Karpas-422 (cell line): Measurements from ENCODE around the gene HMGB4. TPM values are rescaled to one million over a fixed set of nuclear protein-coding genes. Genes with fewer than 3 reads are reported as not detected.

ENCODE experiments used
- DNase-seq: peaks from one replicate; pipeline ENCODE4 v3.0.0-alpha.2; 2015
- H2AFZ ChIP-seq: fragments of 200-600 bp; sonication (generic); 2 replicates; pipeline ENCODE4 v1.6.1; 2014; ENCODE audit warnings: antibody characterized with exemption, low read length, mixed read lengths
- H3K27ac ChIP-seq: fragments of 200-600 bp; sonication (generic); 2 replicates; pipeline ENCODE4 v1.5.1; 2014; ENCODE audit warnings: mild to moderate bottlenecking, low read length, moderate library complexity
- H3K27me3 ChIP-seq: fragments of 200-600 bp; sonication (generic); 2 replicates; pipeline ENCODE4 v1.6.1; 2014; ENCODE audit warnings: low read length, mixed read lengths
- H3K36me3 ChIP-seq: fragments of 200-600 bp; sonication (generic); 2 replicates; pipeline ENCODE4 v1.6.1; 2014; ENCODE audit warnings: low read length, mixed read lengths; ENCODE audit not compliant: insufficient read depth
- H3K4me1 ChIP-seq: fragments of 200-600 bp; sonication (generic); 2 replicates; pipeline ENCODE4 v1.6.1; 2014; ENCODE audit warnings: mild to moderate bottlenecking, low read length, mixed read lengths
- H3K4me2 ChIP-seq: fragments of 200-600 bp; sonication (generic); 2 replicates; pipeline ENCODE4 v1.6.1; 2014; ENCODE audit warnings: low read length, low read depth, mild to moderate bottlenecking; ENCODE audit not compliant: poor library complexity, severe bottlenecking
- H3K4me3 ChIP-seq: fragments of 200-600 bp; sonication (generic); 2 replicates; pipeline ENCODE4 v1.5.1; 2014; ENCODE audit warnings: mild to moderate bottlenecking, antibody characterized with exemption, low read length, mixed read lengths
- H3K79me2 ChIP-seq: fragments of 200-600 bp; sonication (generic); 2 replicates; pipeline ENCODE4 v1.6.1; 2014; ENCODE audit warnings: mild to moderate bottlenecking, low read length, mixed read lengths
- H3K9ac ChIP-seq: fragments of 200-600 bp; sonication (generic); 2 replicates; pipeline ENCODE4 v1.6.0; 2014; ENCODE audit warnings: low read length
- H3K9me2 ChIP-seq: fragments of 200-600 bp; sonication (generic), shearing (Covaris generic); replicated peaks from 2 replicates; pipeline ENCODE4 v1.6.0; 2014; ENCODE audit warnings: mild to moderate bottlenecking, low read length, moderate library complexity; ENCODE audit not compliant: insufficient read depth
- H3K9me3 ChIP-seq: fragments of 300-700, 200-600 bp; sonication (generic); 2 replicates; pipeline ENCODE4 v1.6.1; 2014; ENCODE audit warnings: low read length, mixed read lengths
- H4K20me1 ChIP-seq: fragments of 200-600 bp; sonication (generic); 2 replicates; pipeline ENCODE4 v1.6.1; 2014; ENCODE audit warnings: mild to moderate bottlenecking, antibody characterized with exemption, low read length, low read depth; ENCODE audit not compliant: insufficient read depth
- total RNA-seq: library from RNA; depleted of rRNA; stranded (reverse); fragments of >200 nt; shearing (Covaris generic); gene quantifications from 2 replicates; pipeline ENCODE4 v1.2.3, GENCODE V29; 2014; ENCODE audit warnings: low replicate concordance

Gene HMGB4
- total RNA-seq, 1 experiment from 2014 or later: not detected

DNA sequence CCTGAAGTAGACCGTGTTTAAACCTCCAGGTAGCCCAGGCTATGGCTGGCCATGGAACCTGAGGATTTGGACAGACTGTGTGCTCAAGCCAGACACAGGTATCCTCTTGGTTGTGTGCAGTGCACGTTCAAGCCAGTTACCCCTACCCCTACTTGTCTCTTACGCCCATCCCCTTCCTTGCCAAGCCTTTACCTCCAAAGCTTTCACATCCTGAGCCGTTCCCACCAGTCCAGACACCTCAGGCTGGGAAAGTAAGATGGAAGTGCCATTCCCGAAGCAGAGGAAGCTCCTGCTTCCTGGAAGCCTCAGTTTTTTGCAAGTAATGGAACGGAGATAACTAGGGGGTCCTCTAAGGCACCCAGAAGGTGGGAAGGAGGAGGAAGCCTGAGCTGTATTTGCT is 41.5 kb upstream of the HMGB4 start:
- Histone ChIP-seq H3K79me2 (no peaks in the 10 kb centered on the region), H3K36me3 (no peaks in the 10 kb centered on the region)

GRCh38 chr1:33823401-33823800 is 40.5 kb upstream of the HMGB4 start:
- Histone ChIP-seq H3K9me2 (no peaks in the 10 kb centered on the region), H2AFZ (no peak overlapping the region), H4K20me1 (no peaks in the 10 kb centered on the region), H3K4me1 (no peaks in the 10 kb centered on the region; the same call in none of the 2 replicates), H3K36me3 (no peaks in the 10 kb centered on the region), H3K27ac (no peak overlapping the region), H3K27me3 (0 out of 2 replicates have a peak, but pooled peaks cover 3% of the 10 kb centered on the region), H3K79me2 (no peaks in the 10 kb centered on the region), H3K4me2 (no peak overlapping the region), H3K9ac (no peak overlapping the region), H3K4me3 (no peak overlapping the region), H3K9me3 (no peaks in the 10 kb centered on the region)
- no peak for DNase-seq

More for the DNA sequence above, 41.5 kb upstream of the HMGB4 start:
- H3K9ac ChIP-seq: no peak overlapping the region
- DNase-seq: no peak
- H3K4me1 ChIP-seq: no peaks in the 10 kb centered on the region; the same call in none of the 2 replicates
- no peak overlapping the region for H3K4me3 ChIP-seq
- H4K20me1 ChIP-seq: no peaks in the 10 kb centered on the region
- no peak overlapping the region for H3K4me2 ChIP-seq
- no peak overlapping the region for H3K27ac ChIP-seq
- 0 out of 2 replicates have a peak, but pooled peaks cover 3% of the 10 kb centered on the region for H3K27me3 ChIP-seq
- no peaks in the 10 kb centered on the region for H3K9me3 ChIP-seq
- no peak overlapping the region for H2AFZ ChIP-seq
- H3K9me2 ChIP-seq: no peaks in the 10 kb centered on the region

DNA sequence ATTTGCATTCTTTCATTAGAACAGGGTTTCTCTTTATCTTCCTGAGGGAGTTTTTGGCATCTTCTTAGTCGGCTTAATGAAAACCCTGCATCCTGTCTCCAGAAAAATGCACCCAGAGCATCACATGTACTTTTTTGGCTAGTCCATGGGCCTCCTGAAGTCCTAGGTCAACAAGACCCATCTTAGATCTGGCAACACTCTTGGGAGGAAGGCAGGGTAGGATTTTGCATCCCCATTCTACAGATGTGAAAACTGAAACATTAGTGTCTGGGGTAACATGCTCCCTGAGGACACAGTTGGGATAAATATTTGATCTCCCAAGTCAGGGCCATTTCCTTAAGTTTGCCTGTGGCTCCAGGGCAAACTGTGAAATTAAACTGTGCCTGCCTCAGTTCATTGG is 40.0 kb upstream of the HMGB4 start:
- no peak for DNase-seq
- H3K27ac ChIP-seq: no peak overlapping the region
- no peak overlapping the region for H2AFZ ChIP-seq
- no peak overlapping the region for H3K9ac ChIP-seq
- H4K20me1 ChIP-seq: no peaks in the 10 kb centered on the region
- no peaks in the 10 kb centered on the region for H3K9me3 ChIP-seq
- H3K79me2 ChIP-seq: no peaks in the 10 kb centered on the region
- no peak overlapping the region for H3K4me2 ChIP-seq
- no peaks in the 10 kb centered on the region; the same call in none of the 2 replicates for H3K4me1 ChIP-seq
- 0 out of 2 replicates have a peak, but pooled peaks cover 3% of the 10 kb centered on the region for H3K27me3 ChIP-seq
- no peaks in the 10 kb centered on the region for H3K9me2 ChIP-seq
- H3K4me3 ChIP-seq: no peak overlapping the region
- no peaks in the 10 kb centered on the region for H3K36me3 ChIP-seq

DNA sequence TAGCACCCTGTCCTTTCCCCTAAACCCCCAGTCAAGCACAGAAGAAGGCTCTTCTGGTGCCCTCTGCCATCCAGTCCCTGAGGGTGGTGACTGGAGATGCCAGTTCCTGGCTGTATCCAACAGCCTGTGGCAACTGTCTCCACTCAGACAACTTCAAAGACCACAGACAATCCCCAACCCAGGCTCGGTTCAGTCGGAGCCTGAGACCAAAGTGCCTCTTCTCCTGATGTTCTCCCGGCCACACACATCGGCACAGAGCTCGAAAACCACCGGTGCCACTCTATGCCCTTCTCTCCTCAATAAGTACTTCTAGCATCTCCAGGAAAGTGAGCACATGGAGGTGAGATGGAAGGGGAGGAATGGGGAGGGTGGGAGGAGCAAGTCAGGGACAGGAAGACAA is 39.6 kb upstream of the HMGB4 start:
- H3K27me3 ChIP-seq: 0 out of 2 replicates have a peak, but pooled peaks cover 3% of the 10 kb centered on the region
- no peak overlapping the region for H2AFZ ChIP-seq
- H3K9me2 ChIP-seq: no peaks in the 10 kb centered on the region
- no peaks in the 10 kb centered on the region; the same call in none of the 2 replicates for H3K4me1 ChIP-seq
- H3K9ac ChIP-seq: no peak overlapping the region
- H3K27ac ChIP-seq: no peak overlapping the region
- H3K4me3 ChIP-seq: no peak overlapping the region
- no peaks in the 10 kb centered on the region for H3K79me2 ChIP-seq
- H3K9me3 ChIP-seq: no peaks in the 10 kb centered on the region
- no peaks in the 10 kb centered on the region for H4K20me1 ChIP-seq
- H3K4me2 ChIP-seq: no peak overlapping the region
- no peak for DNase-seq
- H3K36me3 ChIP-seq: no peaks in the 10 kb centered on the region

DNA sequence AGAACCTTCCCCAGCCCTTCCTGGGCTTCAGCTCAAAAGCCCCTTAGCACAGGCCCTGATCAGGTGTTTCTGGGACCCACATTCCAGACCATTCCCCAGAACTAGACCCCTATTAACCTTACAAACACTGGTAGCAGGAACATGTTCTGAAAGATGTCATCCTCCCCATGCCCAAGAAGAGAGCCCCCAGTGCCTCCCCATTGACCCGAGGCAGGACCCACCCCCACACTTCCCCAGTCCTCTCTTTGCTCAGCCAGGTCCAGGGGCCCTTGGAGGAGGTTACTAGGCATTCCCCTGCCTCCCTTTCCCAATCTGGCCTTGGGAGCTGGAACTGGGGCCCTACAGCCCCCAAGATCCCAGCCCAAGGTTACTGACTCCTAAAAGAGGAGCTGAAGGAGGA is 38.9 kb upstream of the HMGB4 start:
- no peaks in the 10 kb centered on the region for H4K20me1 ChIP-seq

DNA sequence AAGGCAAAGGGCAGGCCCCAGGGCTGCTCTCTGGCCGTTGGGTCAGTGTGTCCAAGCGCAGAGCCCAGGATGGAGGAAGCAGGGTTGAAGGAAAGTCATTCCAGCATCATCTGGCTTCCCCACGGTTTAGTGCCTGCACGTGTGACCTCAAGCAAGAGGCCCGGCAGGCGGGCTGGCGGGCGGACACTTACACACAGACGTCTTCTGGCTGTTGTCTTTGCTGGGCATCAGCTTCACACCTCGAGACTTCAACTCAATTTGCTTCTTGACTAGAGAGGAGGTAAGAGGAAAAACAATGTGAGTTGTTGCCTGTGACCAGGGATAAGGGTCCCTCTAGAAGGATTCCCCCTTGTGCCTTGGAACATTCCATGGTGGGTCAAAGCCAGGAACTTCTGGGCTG is 38.4 kb upstream of the HMGB4 start:
- Histone ChIP-seq H3K79me2 (no peaks in the 10 kb centered on the region), H4K20me1 (no peaks in the 10 kb centered on the region), H3K4me2 (no peak overlapping the region), H3K27ac (no peak overlapping the region), H3K4me3 (no peak overlapping the region), H3K9me3 (no peaks in the 10 kb centered on the region), H3K4me1 (no peaks in the 10 kb centered on the region; the same call in none of the 2 replicates), H3K27me3 (0 out of 2 replicates have a peak, but pooled peaks cover 3% of the 10 kb centered on the region), H2AFZ (no peak overlapping the region), H3K36me3 (no peaks in the 10 kb centered on the region), H3K9me2 (no peaks in the 10 kb centered on the region), H3K9ac (no peak overlapping the region)
- no peak for DNase-seq

More for the DNA sequence above, 38.9 kb upstream of the HMGB4 start:
- no peaks in the 10 kb centered on the region; the same call in none of the 2 replicates for H3K4me1 ChIP-seq
- H3K27ac ChIP-seq: no peak overlapping the region
- H3K4me2 ChIP-seq: no peak overlapping the region
- no peak overlapping the region for H2AFZ ChIP-seq
- no peaks in the 10 kb centered on the region for H3K79me2 ChIP-seq
- no peaks in the 10 kb centered on the region for H3K9me2 ChIP-seq
- H3K4me3 ChIP-seq: no peak overlapping the region
- no peaks in the 10 kb centered on the region for H3K9me3 ChIP-seq
- DNase-seq: no peak
- 0 out of 2 replicates have a peak, but pooled peaks cover 3% of the 10 kb centered on the region for H3K27me3 ChIP-seq
- no peak overlapping the region for H3K9ac ChIP-seq
- no peaks in the 10 kb centered on the region for H3K36me3 ChIP-seq

- Histone ChIP-seq H3K27ac (no peak overlapping the region), H3K9me3 (no peaks in the 10 kb centered on the region), H3K4me3 (no peak overlapping the region), H4K20me1 (no peaks in the 10 kb centered on the region), H3K9ac (no peak overlapping the region), H3K79me2 (no peaks in the 10 kb centered on the region), H3K4me1 (no peaks in the 10 kb centered on the region; the same call in none of the 2 replicates), H3K9me2 (no peaks in the 10 kb centered on the region), H3K4me2 (no peak overlapping the region), H2AFZ (no peak overlapping the region), H3K36me3 (no peaks in the 10 kb centered on the region), H3K27me3 (0 out of 2 replicates have a peak, but pooled peaks cover 3% of the 10 kb centered on the region)
- no peak for DNase-seq
Measured at GRCh38 chr1:33826311-33826710, 37.6 kb upstream of the HMGB4 start.

DNA sequence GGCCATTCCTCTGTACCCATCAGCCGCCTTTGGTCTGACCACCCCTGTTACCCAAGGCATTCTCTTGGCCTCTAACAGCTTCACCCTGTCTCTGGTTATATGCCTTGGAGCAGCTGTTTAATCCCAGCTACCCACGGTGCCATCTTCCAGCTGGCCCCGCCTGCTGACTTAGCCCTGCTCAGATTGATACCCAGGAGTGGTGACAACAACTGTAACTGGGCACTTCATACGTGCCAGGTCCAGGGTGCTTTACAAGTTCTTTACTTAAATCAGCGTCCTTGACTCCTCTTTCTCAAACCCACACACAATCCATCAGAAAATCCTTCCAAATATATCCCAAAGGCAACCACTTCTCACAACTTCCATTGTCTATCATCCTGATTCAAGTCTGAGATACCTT is 37.2 kb upstream of the HMGB4 start:
- Histone ChIP-seq H4K20me1 (no peaks in the 10 kb centered on the region), H3K79me2 (no peaks in the 10 kb centered on the region), H3K9me3 (no peaks in the 10 kb centered on the region), H3K27ac (no peak overlapping the region), H3K27me3 (0 out of 2 replicates have a peak, but pooled peaks cover 3% of the 10 kb centered on the region), H3K4me3 (no peak overlapping the region), H3K4me1 (no peaks in the 10 kb centered on the region; the same call in none of the 2 replicates), H3K36me3 (no peaks in the 10 kb centered on the region), H3K9ac (no peak overlapping the region), H3K4me2 (no peak overlapping the region), H3K9me2 (no peaks in the 10 kb centered on the region), H2AFZ (no peak overlapping the region)
- no peak for DNase-seq
